ENCODE measurements around the gene SUCLG2.

Gene SUCLG2

GRCh38 chr3:67458408-67458807 is 196.0 kb downstream of the SUCLG2 start:
- no peak for DNase-seq (ENCODE audit: low read depth)

GRCh38 chr3:67453628-67454027 is 200.8 kb downstream of the SUCLG2 start:
- DNase-seq (ENCODE audit: low read depth): no peak

GRCh38 chr3:67450153-67450552 is 204.3 kb downstream of the SUCLG2 start:
- DNase-seq (ENCODE audit: low read depth): no peak

- no peak for DNase-seq (ENCODE audit: low read depth)
Observed at GRCh38 chr3:67447393-67447792, 207.0 kb downstream of the SUCLG2 start.

GRCh38 chr3:67437789-67438188 is 216.6 kb downstream of the SUCLG2 start:
- no peak for DNase-seq (ENCODE audit: low read depth)

GRCh38 chr3:67437090-67437489 is 217.3 kb downstream of the SUCLG2 start:
- no peak for DNase-seq (ENCODE audit: low read depth)

GRCh38 chr3:67433109-67433508 is 221.3 kb downstream of the SUCLG2 start:
- DNase-seq (ENCODE audit: low read depth): no peak

- no peak for DNase-seq (ENCODE audit: low read depth)
Observed at GRCh38 chr3:67431887-67432286, 222.5 kb downstream of the SUCLG2 start.

GRCh38 chr3:67423722-67424121 is 230.7 kb downstream of the SUCLG2 start:
- DNase-seq (ENCODE audit: low read depth): no peak

- DNase-seq (ENCODE audit: low read depth): no peak
Observed at GRCh38 chr3:67421912-67422311, 232.5 kb downstream of the SUCLG2 start.

GRCh38 chr3:67419779-67420178 is 234.6 kb downstream of the SUCLG2 start:
- no peak for DNase-seq (ENCODE audit: low read depth)

GRCh38 chr3:67419218-67419529 is 235.2 kb downstream of the SUCLG2 start:
- no peak for DNase-seq (ENCODE audit: low read depth)

- no peak for DNase-seq (ENCODE audit: low read depth)
Observed at GRCh38 chr3:67418426-67419217, 235.8 kb downstream of the SUCLG2 start.

GRCh38 chr3:67416703-67417102 is 237.7 kb downstream of the SUCLG2 start:
- DNase-seq (ENCODE audit: low read depth): no peak

- no peak for DNase-seq (ENCODE audit: low read depth)
Observed at GRCh38 chr3:67415511-67415910, 238.9 kb downstream of the SUCLG2 start.

GRCh38 chr3:67414740-67415139 is 239.7 kb downstream of the SUCLG2 start:
- no peak for DNase-seq (ENCODE audit: low read depth)

- no peak for DNase-seq (ENCODE audit: low read depth)
Observed at GRCh38 chr3:67405193-67405592, 249.2 kb downstream of the SUCLG2 start.

GRCh38 chr3:67402873-67403272 is 251.5 kb downstream of the SUCLG2 start:
- DNase-seq (ENCODE audit: low read depth): no peak

- no peak for DNase-seq (ENCODE audit: low read depth)
Observed at GRCh38 chr3:67401921-67402320, 252.5 kb downstream of the SUCLG2 start.

- no peak for DNase-seq (ENCODE audit: low read depth)
Observed at GRCh38 chr3:67400476-67400875, 253.9 kb downstream of the SUCLG2 start.

- DNase-seq (ENCODE audit: low read depth): no peak
Observed at GRCh38 chr3:67389176-67389575, 265.2 kb downstream of the SUCLG2 start.

GRCh38 chr3:67388738-67389137 is 265.7 kb downstream of the SUCLG2 start:
- DNase-seq (ENCODE audit: low read depth): no peak

- DNase-seq (ENCODE audit: low read depth): no peak
Observed at GRCh38 chr3:67386451-67386850, 268.0 kb downstream of the SUCLG2 start.

- no peak for DNase-seq (ENCODE audit: low read depth)
Observed at GRCh38 chr3:67384760-67385397, 269.5 kb downstream of the SUCLG2 start.
